Measurements from ENCODE around the gene DCDC2. TPM values are rescaled to one million over a fixed set of nuclear protein-coding genes. Genes with fewer than 3 reads are reported as not detected.

DCDC2 gene
- total RNA-seq, 1 experiment from 2014 or later, result 1.8 TPM

GRCh38 chr6:24306936-24307335 lies 50.9 kb downstream of the DCDC2 start:
- peaks cover 20% of the 10 kb centered on the region for H3K4me1 Mint-ChIP-seq
- POLR2A ChIA-PET, result no interaction called here

More at GRCh38 chr6:24306936-24307335, 50.9 kb downstream of the DCDC2 start:
- no peaks in the 10 kb centered on the region; the same call in 1 of the 2 replicates for H3K27me3 Mint-ChIP-seq (ENCODE audit: low read depth)
- CTCF ChIA-PET, result interaction anchor here (1.0 kb wide), 1 partner anchor 24 kb away, joined by 3 read pairs; no protein-coding TSS in a partner anchor
- no peak for DNase-seq (ENCODE audit: low spot score)
- no peak for TF ChIP-seq TCF7 (CRISPR knock-in tag; IDR thresholded peaks at IDR 0.05; ENCODE audit: low read depth)
- no peak for TF ChIP-seq ZSCAN18 (CRISPR knock-in tag; IDR thresholded peaks at IDR 0.05)
- no peak for TF ChIP-seq ZNF121 (CRISPR knock-in tag; IDR thresholded peaks at IDR 0.05)
- no peak for TF ChIP-seq ZNF219 (CRISPR knock-in tag; IDR thresholded peaks at IDR 0.05; ENCODE audit: borderline replicate concordance)
- no peak for TF ChIP-seq ZBTB43 (CRISPR knock-in tag; IDR thresholded peaks at IDR 0.05)
- TF ChIP-seq ZNF425 (CRISPR knock-in tag; conservative IDR thresholded peaks at IDR 0.05), result no peak
- TF ChIP-seq ZNF512 (CRISPR knock-in tag; IDR thresholded peaks at IDR 0.05; ENCODE audit: borderline replicate concordance), result no peak
- TF ChIP-seq PREB (CRISPR knock-in tag; IDR thresholded peaks at IDR 0.05; ENCODE audit: borderline replicate concordance), result no peak
- TF ChIP-seq E2F5 (CRISPR knock-in tag; IDR thresholded peaks at IDR 0.05), result no peak
- no peak for TF ChIP-seq OVOL2 (CRISPR knock-in tag; IDR thresholded peaks at IDR 0.05; ENCODE audit: borderline replicate concordance)
- no peak for TF ChIP-seq ATF1 (CRISPR knock-in tag; IDR thresholded peaks at IDR 0.05)
- no peak for TF ChIP-seq NR2C2 (CRISPR knock-in tag; IDR thresholded peaks at IDR 0.05)
- TF ChIP-seq ETV6 (CRISPR knock-in tag; IDR thresholded peaks at IDR 0.05), result no peak
- no peak for TF ChIP-seq GABPB1 (CRISPR knock-in tag; IDR thresholded peaks at IDR 0.05)
- TF ChIP-seq ERG (CRISPR knock-in tag; IDR thresholded peaks at IDR 0.05), result no peak
- no peak for TF ChIP-seq MAX (CRISPR knock-in tag; IDR thresholded peaks at IDR 0.05)
- no peak for TF ChIP-seq STAT6 (CRISPR knock-in tag; conservative IDR thresholded peaks at IDR 0.05; ENCODE audit: low read depth)
- H3K9me3 Mint-ChIP-seq, result peaks cover 22% of the 10 kb centered on the region
- H3K36me3 Mint-ChIP-seq, result peaks cover 20% of the 10 kb centered on the region
- no peak overlapping the region for H3K4me3 Mint-ChIP-seq
- H3K27ac Mint-ChIP-seq, result no peak overlapping the region
- no peak for ATAC-seq
